Measurements from ENCODE around the gene BHLHE40.

The BHLHE40 gene

GRCh38 chr3:5002871-5003247, 23.6 kb downstream of the BHLHE40 start:
- DNase-seq = no peak
- in situ Hi-C loops (cut with HindIII; ENCODE audit: low pct_ligation_motif_present, low sequenced_read_pairs) = no loop called here
- Histone ChIP-seq H3K27ac (no peak overlapping the region), H3K27me3 (replicated peaks) (no peaks in the 10 kb centered on the region), H3K4me3 (ENCODE audit: low read depth, low read length) (no peak overlapping the region), H3K36me3 (replicated peaks) (no peaks in the 10 kb centered on the region)
- TF ChIP-seq CTCF (IDR thresholded peaks at IDR 0.05; ENCODE audit: low read depth, low read length, missing control alignments) = no peak

- no peaks in the 10 kb centered on the region for H3K27me3 ChIP-seq (replicated peaks)
- in situ Hi-C loops (cut with HindIII; ENCODE audit: low pct_ligation_motif_present, low sequenced_read_pairs) = no loop called here
- TF ChIP-seq CTCF (IDR thresholded peaks at IDR 0.05; ENCODE audit: low read depth, low read length, missing control alignments) = no peak
- no peak overlapping the region for H3K4me3 ChIP-seq (ENCODE audit: low read depth, low read length)
- H3K27ac ChIP-seq = no peak overlapping the region
- H3K36me3 ChIP-seq (replicated peaks) = no peaks in the 10 kb centered on the region
- DNase-seq = no peak
These were observed 25.3 kb downstream of the BHLHE40 start for GRCh38 chr3:5004319-5005152.

GRCh38 chr3:5005367-5005766, 26.1 kb downstream of the BHLHE40 start:
- Histone ChIP-seq H3K27ac (no peak overlapping the region), H3K36me3 (replicated peaks) (no peaks in the 10 kb centered on the region), H3K4me3 (ENCODE audit: low read depth, low read length) (no peak overlapping the region), H3K27me3 (replicated peaks) (no peaks in the 10 kb centered on the region)
- in situ Hi-C loops (cut with HindIII; ENCODE audit: low pct_ligation_motif_present, low sequenced_read_pairs) = no loop called here
- no peak for DNase-seq
- no peak for TF ChIP-seq CTCF (IDR thresholded peaks at IDR 0.05; ENCODE audit: low read depth, low read length, missing control alignments)

- H3K27ac ChIP-seq = no peak overlapping the region
- no peak for TF ChIP-seq CTCF (IDR thresholded peaks at IDR 0.05; ENCODE audit: low read depth, low read length, missing control alignments)
- no peak for DNase-seq
- H3K27me3 ChIP-seq (replicated peaks) = no peaks in the 10 kb centered on the region
- no peaks in the 10 kb centered on the region for H3K36me3 ChIP-seq (replicated peaks)
- H3K4me3 ChIP-seq (ENCODE audit: low read depth, low read length) = no peak overlapping the region
- in situ Hi-C loops (cut with HindIII; ENCODE audit: low pct_ligation_motif_present, low sequenced_read_pairs) = no loop called here
These were observed 27.5 kb downstream of the BHLHE40 start for GRCh38 chr3:5006755-5007202.

- no peaks in the 10 kb centered on the region for H3K27me3 ChIP-seq (replicated peaks)
- H3K27ac ChIP-seq = no peak overlapping the region
- no peak for TF ChIP-seq CTCF (IDR thresholded peaks at IDR 0.05; ENCODE audit: low read depth, low read length, missing control alignments)
- in situ Hi-C loops (cut with HindIII; ENCODE audit: low pct_ligation_motif_present, low sequenced_read_pairs) = no loop called here
- DNase-seq = no peak
- no peaks in the 10 kb centered on the region for H3K36me3 ChIP-seq (replicated peaks)
- no peak overlapping the region for H3K4me3 ChIP-seq (ENCODE audit: low read depth, low read length)
These were observed 28.6 kb downstream of the BHLHE40 start for GRCh38 chr3:5007873-5008272.
